ENCODE data around the gene TUT1.

Gene TUT1

DNA sequence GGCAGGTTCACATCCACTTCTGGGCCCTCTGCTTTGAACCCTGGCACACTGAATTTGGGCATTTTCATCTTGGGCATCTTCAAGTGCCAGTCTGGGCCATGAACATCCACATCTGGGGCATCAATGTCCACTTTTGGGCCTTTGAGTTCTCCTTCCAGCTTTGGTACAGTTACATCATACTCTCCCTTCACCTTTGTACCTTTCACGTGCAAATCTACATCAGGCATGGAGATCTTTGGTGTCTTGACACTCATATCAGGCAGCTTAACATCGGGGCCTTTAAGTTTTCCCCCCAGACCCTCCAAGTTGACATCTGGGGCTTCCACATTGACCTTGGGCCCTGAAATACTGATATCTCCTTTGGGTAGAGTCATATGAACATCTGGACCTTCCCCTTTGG lies 59.2 kb downstream of the TUT1 start:
- H3K4me3 ChIP-seq (ENCODE audit: low read depth, low read length), result no peak overlapping the region
- TF ChIP-seq, protein P1, sequence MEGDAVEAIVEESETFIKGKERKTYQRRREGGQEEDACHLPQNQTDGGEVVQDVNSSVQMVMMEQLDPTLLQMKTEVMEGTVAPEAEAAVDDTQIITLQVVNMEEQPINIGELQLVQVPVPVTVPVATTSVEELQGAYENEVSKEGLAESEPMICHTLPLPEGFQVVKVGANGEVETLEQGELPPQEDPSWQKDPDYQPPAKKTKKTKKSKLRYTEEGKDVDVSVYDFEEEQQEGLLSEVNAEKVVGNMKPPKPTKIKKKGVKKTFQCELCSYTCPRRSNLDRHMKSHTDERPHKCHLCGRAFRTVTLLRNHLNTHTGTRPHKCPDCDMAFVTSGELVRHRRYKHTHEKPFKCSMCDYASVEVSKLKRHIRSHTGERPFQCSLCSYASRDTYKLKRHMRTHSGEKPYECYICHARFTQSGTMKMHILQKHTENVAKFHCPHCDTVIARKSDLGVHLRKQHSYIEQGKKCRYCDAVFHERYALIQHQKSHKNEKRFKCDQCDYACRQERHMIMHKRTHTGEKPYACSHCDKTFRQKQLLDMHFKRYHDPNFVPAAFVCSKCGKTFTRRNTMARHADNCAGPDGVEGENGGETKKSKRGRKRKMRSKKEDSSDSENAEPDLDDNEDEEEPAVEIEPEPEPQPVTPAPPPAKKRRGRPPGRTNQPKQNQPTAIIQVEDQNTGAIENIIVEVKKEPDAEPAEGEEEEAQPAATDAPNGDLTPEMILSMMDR (IDR thresholded peaks at IDR 0.05; ENCODE audit: borderline replicate concordance, insufficient read depth, low read depth, low read length), result no peak
